ENCODE measurements around the gene TSTD1.
A peak's percentile ranks its signal among the peaks of the same experiment; 100 is the strongest.

TSTD1 gene, protein sequence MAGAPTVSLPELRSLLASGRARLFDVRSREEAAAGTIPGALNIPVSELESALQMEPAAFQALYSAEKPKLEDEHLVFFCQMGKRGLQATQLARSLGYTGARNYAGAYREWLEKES

DNA sequence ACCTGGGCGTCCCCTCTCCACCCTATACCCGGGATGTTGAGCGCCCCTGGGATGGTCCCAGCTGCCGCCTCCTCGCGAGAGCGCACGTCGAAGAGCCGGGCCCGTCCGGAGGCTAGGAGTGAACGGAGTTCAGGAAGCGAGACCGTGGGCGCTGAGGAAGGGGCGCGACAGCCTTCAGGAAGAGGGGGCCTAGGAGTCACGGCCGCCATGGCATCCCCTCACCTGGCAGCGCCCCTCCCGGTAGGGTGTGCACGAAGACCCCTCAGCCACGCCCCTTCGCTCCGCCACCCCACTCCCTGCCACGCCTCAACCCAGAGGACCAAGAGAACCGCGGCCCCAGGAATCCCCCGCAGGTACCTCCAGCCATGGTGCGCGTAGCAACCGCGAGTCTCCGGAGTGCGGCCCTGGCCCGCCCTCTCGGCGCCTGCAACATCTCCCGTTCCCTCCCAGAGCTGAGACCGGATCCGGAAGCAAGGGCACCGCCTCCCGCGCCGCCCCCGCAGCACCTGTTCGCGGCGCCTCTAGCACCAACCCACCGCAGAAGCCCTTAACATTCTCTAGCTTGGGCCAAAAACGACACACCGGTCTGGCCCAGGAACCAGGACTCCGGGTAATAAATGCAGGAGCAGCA is at the start of gene TSTD1:
Gene TSTD1 (minus strand): TSS at position 442 of the 631 bp plus-strand sequence. CDS start 75 bp downstream, at position 367.
- DNase-seq, result peak; percentile 67

DNA sequence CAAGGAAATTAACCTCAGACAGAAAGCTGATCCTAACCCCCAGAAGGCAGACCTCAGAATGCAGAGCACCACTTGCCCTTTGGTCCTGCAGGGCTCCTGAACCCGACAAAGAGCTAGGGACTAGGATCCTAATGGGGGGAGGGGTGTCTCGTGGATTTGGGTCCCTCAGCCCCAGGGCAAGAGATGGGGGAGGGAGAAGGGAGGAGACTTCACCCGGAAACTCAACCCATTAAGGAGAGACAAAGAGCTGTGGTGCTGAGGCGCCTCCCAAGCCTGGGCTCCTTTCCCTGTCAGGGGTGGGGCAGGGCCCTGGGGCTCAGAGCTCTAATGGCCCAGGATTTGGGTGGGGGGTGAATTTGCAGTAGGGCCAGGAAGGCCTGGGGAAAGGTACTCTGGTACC is 47.7 kb upstream of the TSTD1 start:
- DNase-seq, result no peak

DNA sequence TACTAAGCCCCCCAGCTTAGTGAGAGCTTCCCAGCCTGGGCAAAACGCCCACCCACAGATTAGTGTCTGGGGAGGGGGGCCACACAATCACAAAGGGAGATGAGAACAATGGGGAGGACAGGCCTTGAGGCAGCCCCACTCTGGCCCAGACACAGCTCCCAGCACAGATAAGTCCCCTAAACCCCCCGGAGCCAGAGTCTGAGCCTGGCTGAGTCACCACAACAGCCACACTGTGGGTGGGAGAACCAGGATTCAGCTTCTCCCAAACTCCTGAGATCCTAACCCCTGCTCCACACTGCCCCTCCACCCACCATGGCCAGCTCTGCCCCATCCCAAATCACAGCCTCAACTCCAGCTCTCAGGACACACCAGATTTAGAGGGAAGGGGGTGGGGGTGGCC is 46.4 kb upstream of the TSTD1 start:
- DNase-seq, result no peak

DNA sequence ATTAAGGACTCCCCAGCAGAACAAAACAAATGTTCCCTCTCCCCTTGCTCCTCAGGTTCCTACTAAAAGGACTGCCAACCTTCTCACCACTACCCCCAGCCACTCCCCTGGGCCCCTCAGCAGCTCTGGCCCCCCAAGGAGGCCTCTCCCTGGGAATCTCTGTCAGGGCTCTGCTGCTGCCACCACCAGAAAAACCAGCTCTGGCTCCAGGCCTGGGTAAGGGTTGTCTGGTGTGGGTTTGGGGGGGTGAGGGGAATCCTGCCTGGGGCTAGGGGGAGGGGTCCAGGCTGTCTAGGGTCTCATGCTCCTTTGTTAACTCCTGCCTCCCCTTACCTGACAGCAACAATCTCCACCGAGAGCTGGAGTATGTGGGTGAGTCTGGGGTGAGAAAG is 45.8 kb upstream of the TSTD1 start:
- DNase-seq, result no peak

DNA sequence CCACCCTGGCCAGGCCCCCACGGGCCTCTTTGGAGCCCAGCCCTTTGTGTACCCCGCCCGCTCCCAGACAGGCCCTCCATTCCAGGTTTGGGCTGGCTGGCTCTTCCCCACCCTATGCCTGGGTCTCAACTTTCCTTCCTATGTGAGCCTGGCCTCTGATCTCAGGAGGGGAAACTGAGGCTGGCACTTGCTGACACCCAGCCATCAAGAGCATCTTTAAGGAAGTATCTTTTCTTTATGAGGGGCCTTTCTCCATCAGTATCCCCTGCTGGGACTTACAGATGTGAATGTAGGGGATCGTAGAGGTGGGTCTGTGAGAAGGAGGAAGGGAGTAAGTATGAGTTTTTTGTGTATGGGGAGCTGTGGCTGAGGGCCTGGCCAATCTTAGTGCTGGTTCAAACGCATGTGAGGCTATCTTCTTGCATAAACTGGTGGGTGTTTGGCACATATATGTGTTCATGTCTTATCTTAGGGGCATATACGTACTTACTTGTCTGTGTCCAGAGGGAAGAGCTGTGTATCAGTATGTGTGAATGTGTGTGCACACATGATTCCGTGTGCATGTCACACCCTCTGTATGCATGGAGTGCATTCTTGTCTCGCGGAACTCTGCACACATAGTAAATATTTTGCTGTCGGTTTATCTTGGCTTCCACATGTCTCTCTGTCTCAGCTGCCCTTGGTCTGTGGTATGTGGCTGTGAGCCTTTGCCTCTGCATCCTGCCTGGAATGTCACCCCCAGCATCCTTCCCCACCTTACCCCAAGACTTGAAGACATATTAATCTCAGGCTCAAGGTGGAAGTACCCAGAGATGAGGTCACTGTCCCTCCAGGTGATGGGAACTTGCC is 45.2 kb upstream of the TSTD1 start:
- no peak for DNase-seq

DNA sequence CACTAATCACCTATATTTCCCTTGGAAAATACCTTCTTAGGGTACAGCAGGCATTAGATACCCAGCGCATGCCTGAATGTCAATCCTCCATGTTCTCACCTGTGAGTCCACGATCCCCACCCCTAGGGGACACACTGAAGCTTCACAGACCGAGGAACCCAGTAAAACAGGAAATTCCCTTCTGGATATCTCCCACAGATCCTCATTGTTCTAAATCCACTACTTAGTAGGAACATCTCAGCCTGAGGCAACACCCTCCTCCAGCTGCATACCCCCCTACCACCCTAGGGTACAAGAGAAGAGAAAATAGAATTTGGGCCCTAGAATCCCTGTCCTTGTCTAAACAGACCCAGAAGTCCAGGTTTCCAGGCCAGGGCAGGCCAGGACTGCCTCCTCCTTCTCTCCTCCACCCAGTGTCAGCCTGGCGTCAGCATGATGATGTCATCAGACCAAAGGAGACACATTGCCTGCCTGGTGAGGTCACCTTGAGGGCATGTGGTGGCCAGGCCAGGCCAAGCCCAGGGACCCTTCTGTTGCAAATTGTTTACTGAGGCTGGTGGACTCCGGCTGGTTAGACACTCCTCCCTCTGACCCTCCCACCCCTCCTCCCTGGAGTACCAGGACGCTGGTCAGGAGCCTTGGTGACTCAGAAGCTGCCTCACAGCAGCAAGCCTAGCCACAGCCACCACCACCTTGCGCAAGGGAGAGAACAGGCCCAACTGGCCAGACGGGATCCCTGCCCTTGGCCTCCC is 44.4 kb upstream of the TSTD1 start:
- no peak for DNase-seq

DNA sequence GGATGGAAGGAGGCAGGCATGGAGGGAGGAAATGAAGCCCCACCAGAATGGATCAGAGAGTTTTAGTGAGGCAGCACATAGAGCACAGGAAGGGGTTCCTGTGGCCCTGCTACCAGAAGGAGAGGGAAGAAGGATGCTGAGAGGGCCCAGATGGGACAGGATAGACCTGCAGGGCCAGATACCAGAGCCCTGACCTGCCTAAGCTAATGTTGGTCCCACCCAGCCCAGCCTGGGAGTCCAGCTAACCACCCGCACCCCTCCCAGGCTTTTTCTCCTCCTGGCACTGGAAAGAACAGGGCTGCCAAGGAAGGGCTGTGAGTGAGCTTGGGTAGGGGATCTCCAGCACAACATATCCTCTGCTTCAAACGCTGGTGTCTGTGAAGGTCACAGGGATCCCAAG is 43.7 kb upstream of the TSTD1 start:
- DNase-seq, result no peak

DNA sequence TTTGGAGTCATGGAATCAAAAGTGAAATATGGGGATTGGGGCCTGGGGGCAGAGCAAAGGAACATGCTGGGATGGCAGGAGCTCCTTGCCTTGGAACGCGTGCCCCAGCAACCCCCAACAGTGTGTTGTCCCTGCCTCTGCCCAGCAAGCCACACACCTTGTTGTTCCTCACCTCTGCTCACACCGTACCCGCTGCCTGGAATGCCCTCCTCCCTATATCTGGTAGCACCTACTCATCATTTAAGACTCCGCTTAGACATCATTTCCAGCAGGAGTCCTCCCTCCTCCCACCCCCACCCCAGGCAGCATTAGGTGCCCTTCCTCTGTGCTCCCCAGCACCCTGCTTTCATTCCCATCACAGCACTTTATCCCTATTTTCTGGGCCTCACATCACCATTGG is 42.8 kb upstream of the TSTD1 start:
- DNase-seq, result no peak

DNA sequence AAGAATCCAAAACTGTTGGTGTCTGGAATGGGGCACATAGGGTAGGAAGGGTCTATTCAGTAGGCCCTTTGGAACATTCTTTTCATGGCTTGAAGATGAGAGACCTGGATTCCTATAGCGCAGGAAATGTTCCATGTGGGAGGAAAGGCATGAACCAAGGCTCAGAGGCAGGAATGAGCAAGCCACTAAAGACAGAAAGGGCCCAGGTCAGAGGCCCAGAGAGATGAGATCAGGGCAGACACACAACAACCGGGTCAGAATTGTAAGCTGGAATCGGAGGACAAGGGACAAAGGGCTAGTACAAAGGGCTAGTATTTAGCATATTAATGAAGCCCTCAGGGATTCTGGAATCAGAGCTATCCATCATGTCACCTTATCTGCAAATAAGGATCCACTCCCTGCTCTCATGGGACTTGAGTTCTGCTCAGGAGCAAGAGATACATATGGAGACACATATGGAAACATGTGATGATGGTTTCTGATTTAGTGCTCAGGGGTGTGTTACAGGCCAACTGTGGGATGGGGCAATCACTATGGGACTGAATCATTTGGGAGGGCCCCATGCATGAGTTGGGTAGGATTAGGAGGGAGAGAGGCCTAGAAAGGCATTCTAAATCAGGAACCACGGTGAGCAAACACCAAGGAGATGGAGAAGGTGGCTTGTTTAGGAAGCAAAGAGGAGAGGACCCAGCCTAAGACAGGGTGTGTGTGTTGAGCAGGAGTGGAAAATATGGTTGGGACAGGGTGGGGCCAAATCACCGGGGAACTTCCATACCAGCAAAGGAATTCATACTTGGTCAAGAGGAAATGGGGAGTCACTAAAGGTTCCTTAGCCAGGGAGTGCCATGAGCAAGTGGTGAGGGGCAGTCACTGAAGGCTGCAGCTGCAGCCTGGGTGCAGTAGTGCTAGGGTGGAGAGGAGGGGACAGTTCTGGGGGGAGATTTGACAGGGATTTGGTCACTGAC is 42.0 kb upstream of the TSTD1 start:
- DNase-seq, result no peak

DNA sequence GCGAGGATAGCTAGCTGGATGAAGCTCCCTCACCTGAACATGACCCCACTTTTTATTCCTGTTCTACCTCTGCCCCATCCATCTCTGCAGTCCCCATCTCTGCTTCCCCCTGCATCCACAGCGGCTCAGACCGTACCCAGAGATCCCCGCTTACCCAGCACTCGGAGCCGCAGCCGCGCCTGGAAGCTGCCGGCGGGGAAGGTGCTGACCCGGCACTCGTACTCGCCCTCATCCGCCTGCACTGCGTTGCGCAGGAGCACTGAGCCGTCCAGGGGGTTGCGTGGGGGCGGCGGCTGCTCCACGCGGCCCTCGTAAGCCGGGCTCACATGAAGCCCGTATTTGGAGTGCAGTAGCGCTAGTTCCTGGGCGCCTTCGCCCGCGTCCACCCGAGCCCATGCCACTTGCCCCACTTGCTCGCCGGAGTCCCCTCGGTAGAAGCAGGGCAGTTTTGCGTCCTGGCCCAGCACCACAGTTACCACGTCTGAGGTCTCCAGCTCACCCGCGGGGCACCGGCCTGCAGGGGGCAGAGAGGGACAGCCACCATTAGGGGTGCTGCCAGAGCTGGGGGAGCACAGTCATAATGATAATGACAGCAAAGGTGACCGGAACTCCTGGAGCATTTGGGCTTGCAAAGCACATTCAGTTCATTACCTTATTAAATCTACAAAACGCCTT is 40.8 kb upstream of the TSTD1 start:
- DNase-seq, result no peak

DNA sequence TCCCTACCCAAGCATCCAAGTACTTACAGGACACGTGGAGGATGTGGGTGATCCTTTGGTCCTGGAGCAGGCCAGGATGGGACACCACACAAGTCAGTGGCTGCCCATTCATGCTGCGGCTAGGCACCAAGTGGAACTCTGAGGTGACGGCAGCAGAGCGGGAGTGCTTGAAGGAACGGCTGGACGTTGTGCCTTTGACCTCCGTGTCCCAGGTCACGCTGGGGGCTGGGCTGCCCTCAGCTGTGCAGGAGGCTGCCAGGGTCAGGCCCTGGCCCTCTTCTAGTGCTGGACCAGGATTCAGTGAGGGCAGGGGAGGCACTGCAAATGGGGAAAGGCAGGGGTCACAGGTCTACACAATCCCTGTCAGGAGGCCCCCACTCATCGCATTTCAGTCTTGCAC is 38.7 kb upstream of the TSTD1 start:
- no peak for DNase-seq

DNA sequence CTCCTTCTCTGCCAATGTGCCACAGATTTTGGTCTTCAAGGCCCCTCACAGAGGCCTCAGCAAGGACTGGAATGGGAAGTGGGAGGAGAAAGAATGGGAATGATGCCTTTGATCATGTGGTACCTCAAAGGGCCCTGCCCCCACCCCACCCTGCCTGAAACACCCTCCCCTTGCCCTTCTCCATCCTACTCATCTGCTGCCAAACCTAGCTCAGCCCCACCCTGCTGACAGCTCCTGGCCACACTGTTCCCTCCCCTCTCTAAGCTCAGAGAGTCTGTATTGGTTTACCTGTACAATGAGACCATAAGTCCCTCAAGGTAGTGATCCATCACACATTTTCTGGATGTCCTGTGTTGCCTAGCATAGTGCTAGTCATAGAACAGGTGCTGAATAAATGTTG is 37.6 kb upstream of the TSTD1 start:
- no peak for DNase-seq

DNA sequence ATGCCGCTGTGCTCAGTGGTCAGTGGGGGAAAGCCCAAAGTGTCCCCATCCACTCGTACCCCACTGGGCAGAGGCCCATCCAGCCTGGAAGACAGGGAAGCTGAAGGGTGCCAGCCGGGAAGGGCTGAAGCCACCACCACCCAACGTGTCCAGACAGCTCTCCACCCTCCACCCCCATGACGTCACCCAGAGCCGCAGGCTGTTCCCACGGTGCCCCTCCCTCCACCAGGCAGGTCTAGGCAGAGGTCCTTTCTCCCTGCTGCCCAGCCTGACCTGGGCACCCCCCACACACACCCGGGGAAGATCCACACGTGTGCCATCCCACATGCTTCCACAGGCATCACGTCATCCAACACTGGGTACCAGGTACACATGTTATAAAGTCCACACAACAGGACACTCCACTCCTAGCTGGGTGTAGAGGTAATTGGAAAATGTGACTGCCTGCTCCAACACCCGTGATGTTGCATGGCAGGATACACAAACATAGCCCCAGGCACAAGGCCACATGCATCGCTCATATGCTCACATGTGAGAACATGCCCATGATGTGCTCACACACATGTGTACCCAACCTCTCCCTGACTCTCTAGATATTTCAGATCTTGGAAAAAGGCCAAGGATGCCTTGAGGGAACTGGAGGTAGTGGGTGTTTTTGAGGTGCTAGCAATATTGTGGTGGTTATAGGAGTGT is 36.1 kb upstream of the TSTD1 start:
- DNase-seq, result no peak

DNA sequence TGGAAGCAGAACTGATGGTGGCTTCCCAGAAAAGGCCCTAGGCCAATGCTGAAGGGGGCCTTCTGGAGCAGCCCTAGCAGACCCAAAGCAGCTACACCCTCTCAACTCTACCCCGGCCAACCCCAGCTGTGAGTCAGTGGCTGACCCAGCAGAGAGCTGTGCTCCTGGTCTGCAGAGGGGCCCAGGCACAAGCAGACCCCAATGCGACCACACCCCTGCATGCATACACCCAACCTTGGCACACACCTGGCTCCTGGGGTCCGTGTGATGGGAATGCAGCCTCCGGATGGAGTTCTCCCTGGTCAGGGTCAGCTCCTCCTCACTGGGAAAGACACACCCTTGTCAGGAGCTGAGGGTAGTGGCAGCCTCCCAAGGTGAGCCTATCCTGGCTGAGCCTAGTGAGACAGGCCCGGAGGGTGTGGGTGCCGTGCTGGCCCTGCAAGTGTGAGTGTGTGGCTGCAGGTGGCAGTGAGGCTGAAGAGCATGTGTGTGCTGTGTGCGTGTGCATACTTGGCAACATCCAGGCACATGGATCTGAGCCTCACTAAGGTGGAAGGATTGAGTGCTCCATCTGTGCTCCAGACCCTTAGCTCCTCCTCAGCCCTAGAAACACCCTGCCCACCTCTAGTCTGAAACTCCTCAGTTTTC is 34.8 kb upstream of the TSTD1 start:
- DNase-seq, result no peak

DNA sequence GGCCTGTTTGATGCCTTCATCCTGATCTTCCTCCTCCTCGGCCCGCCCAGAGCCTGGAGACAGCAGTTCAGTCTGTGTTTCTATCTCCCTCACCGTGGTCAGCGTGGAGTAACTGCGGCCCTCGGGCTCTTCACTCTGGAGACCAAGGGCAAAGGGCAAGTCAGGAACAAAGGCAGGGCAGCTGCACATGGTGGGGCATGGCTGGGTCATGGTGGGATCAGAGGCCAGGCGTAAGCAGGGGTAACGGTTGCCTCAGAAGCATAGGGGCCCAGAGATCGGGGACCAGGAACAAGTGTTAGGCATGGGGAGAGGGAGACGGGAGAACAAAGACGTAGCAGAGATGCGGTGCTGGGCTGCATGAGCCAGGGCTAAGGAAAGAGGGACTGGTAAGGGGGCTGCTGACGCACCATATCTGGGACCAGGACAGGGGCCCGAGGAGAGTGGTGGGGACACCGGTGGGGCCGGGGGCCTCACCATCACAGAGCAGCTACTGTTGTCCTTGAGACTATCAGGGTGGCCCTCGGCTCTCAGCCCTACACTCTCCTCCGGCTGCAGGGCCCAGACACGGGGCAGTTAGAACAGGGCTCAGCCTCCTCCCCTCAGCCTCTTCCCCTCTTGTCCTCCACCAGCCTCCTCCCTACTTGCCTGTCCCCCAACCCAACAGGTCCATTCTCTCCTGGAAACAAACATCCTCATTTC is 34.1 kb upstream of the TSTD1 start:
- no peak for DNase-seq

DNA sequence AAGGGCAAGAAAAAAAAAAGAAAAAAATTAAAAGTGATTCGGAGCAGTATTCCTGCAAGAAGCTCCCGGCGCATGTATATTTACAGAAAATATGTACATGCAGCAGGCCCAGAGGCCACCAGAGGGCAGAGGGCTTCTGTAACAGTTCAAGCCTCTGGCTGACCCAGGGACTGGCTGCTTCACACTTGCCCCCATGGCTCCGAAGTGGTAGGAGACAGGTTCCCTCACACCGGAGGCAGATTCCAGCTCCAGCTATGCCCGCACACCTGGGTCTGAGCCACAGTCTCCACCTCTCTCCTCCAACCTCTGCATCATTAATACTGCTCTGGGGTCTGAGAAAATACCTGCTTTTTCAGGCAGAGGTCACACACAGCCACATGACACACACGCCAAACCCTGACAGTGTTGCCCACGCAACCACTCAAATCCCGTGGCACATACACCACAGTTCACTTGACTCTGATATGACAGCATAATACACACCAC is 33.2 kb upstream of the TSTD1 start:
- DNase-seq, result no peak

DNA sequence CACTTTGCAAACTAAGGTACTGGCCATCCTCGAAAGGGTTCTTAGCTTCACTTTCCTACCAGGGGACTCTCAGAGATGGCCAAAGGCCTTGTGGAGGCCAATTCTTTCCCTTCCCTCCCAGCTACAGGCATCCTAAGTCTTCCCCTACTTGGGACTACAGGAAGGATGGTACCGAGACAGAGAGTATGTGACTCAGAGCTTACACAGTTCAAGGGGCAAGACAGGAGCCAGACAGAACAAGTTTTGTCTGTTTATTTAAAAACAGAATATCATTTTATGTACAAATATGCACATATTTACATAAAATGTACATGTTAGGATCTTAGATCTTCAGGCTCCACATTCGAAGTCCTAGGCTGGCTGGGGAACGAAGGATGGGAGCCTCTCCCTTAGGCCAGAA is 32.0 kb upstream of the TSTD1 start:
- no peak for DNase-seq

DNA sequence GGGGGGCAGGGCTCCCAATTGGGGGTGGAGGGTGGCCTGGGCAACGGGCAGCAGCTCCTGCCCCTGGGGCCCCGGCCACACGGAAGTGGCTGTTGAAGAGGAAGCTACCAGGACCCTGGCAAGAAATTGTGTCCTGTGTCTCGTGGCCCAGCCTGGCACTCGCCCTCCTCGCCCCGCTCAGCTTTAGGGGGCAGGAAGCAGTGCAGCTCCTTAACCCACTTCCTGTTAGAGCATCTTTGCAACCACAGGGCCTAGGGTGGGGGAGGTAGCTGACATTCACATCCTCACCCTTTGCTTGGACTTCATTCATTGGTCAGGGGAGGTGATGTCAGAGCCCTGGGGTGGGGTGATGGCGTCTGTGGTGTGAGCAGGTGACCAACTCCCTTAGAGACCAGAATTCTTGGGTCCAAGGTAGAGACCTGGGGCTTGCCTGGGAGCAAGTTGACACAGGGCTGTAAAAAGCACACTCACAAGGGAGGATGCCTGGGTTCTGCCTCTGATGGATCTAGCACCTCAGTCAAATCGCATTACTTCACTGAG is 31.0 kb upstream of the TSTD1 start, which contains the start of gene ARHGAP30:
Gene ARHGAP30 (minus strand): TSS at position 161 of the 540 bp plus-strand sequence. CDS start 267 bp downstream, outside the sequence.
- no peak for DNase-seq

DNA sequence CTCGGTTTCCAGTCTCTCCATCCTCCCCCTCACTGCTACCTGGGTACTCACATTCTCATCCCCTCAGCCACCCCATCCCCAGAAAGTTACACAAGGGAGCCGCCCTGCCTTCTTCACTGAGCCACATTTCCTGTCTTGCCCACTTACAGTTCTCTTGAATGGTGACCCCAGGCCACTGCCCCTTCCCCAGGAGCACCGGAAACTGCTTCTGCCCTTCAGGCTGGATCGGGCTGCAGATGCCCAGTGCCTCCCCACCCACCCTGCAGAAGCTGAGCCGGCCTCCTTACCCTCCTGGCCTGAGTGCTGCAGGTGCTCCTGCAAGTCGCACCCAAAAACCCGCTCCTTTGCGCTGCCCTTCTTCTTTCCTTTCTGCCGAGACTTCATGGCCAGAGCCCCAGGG is 30.5 kb upstream of the TSTD1 start:
- no peak for DNase-seq
